GM12878 (cell line): ENCODE measurements around the gene CCDC80.

Experiments
- CTCF ChIP-seq, 3 experiments: IDR thresholded peaks in 2 of 3; conservative IDR thresholded peaks in 1 of 3; 2 replicates each; pipeline ENCODE4 v1.5.1; 2011; ENCODE audit warnings: low read depth in 3 of 3, low read length in 3 of 3, mild to moderate bottlenecking in 3 of 3, control low read depth in 2 of 3, moderate library complexity in 2 of 3, inconsistent platforms in 1 of 3, mixed read lengths in 1 of 3; ENCODE audit not compliant: control insufficient read depth in 2 of 3, insufficient read depth in 1 of 3; ENCODE audit errors: extremely low read depth in 1 of 3
- EZH2 ChIP-seq: IDR thresholded peaks from 2 replicates; pipeline ENCODE4 v1.6.1; 2012; ENCODE audit warnings: low read depth, mild to moderate bottlenecking, control low read depth, inconsistent platforms, low read length, borderline replicate concordance; ENCODE audit not compliant: control insufficient read depth
- KAT2A ChIP-seq: conservative IDR thresholded peaks from 2 replicates; pipeline ENCODE4 v1.6.1; 2011; ENCODE audit warnings: low read depth, low read length; ENCODE audit not compliant: control insufficient read depth
- MAX ChIP-seq: IDR thresholded peaks from 2 replicates; pipeline ENCODE4 v1.6.1; 2012; ENCODE audit warnings: low read depth, low read length, improper control_type of control experiment
- NFXL1 ChIP-seq: fragments of 450-650 bp; IDR thresholded peaks from 2 replicates; pipeline ENCODE4 v1.6.1; 2017; ENCODE audit warnings: antibody characterized with exemption, mild to moderate bottlenecking, borderline replicate concordance
- PBX3 ChIP-seq: IDR thresholded peaks from 2 replicates; pipeline ENCODE4 v1.6.1; 2011; ENCODE audit warnings: mild to moderate bottlenecking, low read depth, low read length, moderate library complexity; ENCODE audit not compliant: insufficient replicate concordance
- PML ChIP-seq: IDR thresholded peaks from 2 replicates; pipeline ENCODE4 v1.6.1; 2012; ENCODE audit warnings: low read length, inconsistent platforms
- POLR2A ChIP-seq: IDR thresholded peaks from 2 replicates; pipeline ENCODE4 v1.6.1; 2011; ENCODE audit warnings: low read depth, mild to moderate bottlenecking, low read length
- POLR2AphosphoS5 ChIP-seq: IDR thresholded peaks from 2 replicates; pipeline ENCODE4 v1.6.1; 2011; ENCODE audit warnings: mild to moderate bottlenecking, low read length, inconsistent platforms
- REST ChIP-seq: IDR thresholded peaks from 2 replicates; pipeline ENCODE4 v1.6.1; 2012; ENCODE audit warnings: mild to moderate bottlenecking, low read depth, low read length
- SIN3A ChIP-seq: IDR thresholded peaks from 2 replicates; pipeline ENCODE4 v1.6.1; 2012; ENCODE audit warnings: low read depth, low read length, improper control_type of control experiment
- YY1 ChIP-seq: IDR thresholded peaks from 2 replicates; pipeline ENCODE4 v1.6.1; 2011; ENCODE audit warnings: low read depth, mild to moderate bottlenecking, low read length
- ZZZ3 ChIP-seq: IDR thresholded peaks from 2 replicates; pipeline ENCODE4 v1.6.1; 2011; ENCODE audit warnings: low read depth; ENCODE audit not compliant: control insufficient read depth, insufficient read length

GRCh38 chr3:112644453-112644852 is 3.5 kb upstream of the CCDC80 start:
- TF ChIP-seq PBX3 (no peak), CTCF (IDR thresholded peaks at IDR 0.05 in 2 of 3, conservative IDR thresholded peaks at IDR 0.05 in 1 of 3; ENCODE audit: control insufficient read depth in 2 of 3, extremely low read depth in 1 of 3, insufficient read depth in 1 of 3, low read depth in 3 of 3, low read length in 3 of 3) (no peak), SIN3A (no peak), YY1 (no peak), NFXL1 (no peak), PML (no peak), REST (no peak), POLR2A (no peak), POLR2AphosphoS5 (no peak), MAX (no peak), KAT2A (no peak), ZZZ3 (no peak), EZH2 (no peak)
